Measurements from ENCODE around the gene ZNF25. TPM values are rescaled to one million over a fixed set of nuclear protein-coding genes. Genes with fewer than 3 reads are reported as not detected.

The ZNF25 gene
- total RNA-seq, 1 experiment from 2014 or later: 0.44 TPM

- ATAC-seq (no peak), DNase-seq (ENCODE audit: low spot score) (no peak)
- peaks cover 42% of the 10 kb centered on the region for H3K36me3 Mint-ChIP-seq
- H3K27me3 Mint-ChIP-seq (ENCODE audit: low read depth): peaks cover 3% of the 10 kb centered on the region
- H3K27ac Mint-ChIP-seq: no peak overlapping the region
- H3K9me3 Mint-ChIP-seq: peaks cover 45% of the 10 kb centered on the region
- no peak overlapping the region for H3K4me3 Mint-ChIP-seq
- ChIA-PET POLR2A (no interaction called here), CTCF (no interaction called here)
- H3K4me1 Mint-ChIP-seq: no peaks in the 10 kb centered on the region
- TF ChIP-seq ETV6 (CRISPR knock-in tag; IDR thresholded peaks at IDR 0.05) (no peak), HMGA2 (CRISPR knock-in tag; IDR thresholded peaks at IDR 0.05) (no peak)
Observed at GRCh38 chr10:37992083-37992482, 15.6 kb upstream of the ZNF25 start.

- Mint-ChIP-seq H3K27ac (no peak overlapping the region), H3K9me3 (peaks cover 48% of the 10 kb centered on the region), H3K4me3 (no peak overlapping the region), H3K27me3 (ENCODE audit: low read depth) (peaks cover 3% of the 10 kb centered on the region), H3K4me1 (no peaks in the 10 kb centered on the region), H3K36me3 (peaks cover 45% of the 10 kb centered on the region)
- TF ChIP-seq SP1 (CRISPR knock-in tag; conservative IDR thresholded peaks at IDR 0.05) (no peak), CREB1 (CRISPR knock-in tag; IDR thresholded peaks at IDR 0.05) (no peak), USF2 (CRISPR knock-in tag; IDR thresholded peaks at IDR 0.05) (no peak), ERG (CRISPR knock-in tag; IDR thresholded peaks at IDR 0.05) (no peak), IRF2 (CRISPR knock-in tag; IDR thresholded peaks at IDR 0.05; ENCODE audit: borderline replicate concordance, low read depth) (no peak), ATF2 (CRISPR knock-in tag; IDR thresholded peaks at IDR 0.05; ENCODE audit: borderline replicate concordance, low read depth) (no peak), GTF2I (CRISPR knock-in tag; conservative IDR thresholded peaks at IDR 0.05) (no peak), ZNF138 (CRISPR knock-in tag; conservative IDR thresholded peaks at IDR 0.05) (no peak), ZNF232 (CRISPR knock-in tag; IDR thresholded peaks at IDR 0.05) (no peak), GABPB1 (CRISPR knock-in tag; IDR thresholded peaks at IDR 0.05) (no peak)
- ChIA-PET POLR2A (no interaction called here), CTCF (no interaction called here)
- ATAC-seq (no peak), DNase-seq (ENCODE audit: low spot score) (no peak)
Observed at GRCh38 chr10:37991655-37992054, 15.2 kb upstream of the ZNF25 start.

GRCh38 chr10:37976880-37977203, 395 bp upstream of the ZNF25 start:
- ATAC-seq: no peak
- peaks cover 11% of the 10 kb centered on the region for H3K4me1 Mint-ChIP-seq
- no peak overlapping the region for H3K27ac Mint-ChIP-seq
- H3K27me3 Mint-ChIP-seq (ENCODE audit: low read depth): no peaks in the 10 kb centered on the region
- H3K36me3 Mint-ChIP-seq: peaks cover 18% of the 10 kb centered on the region
- H3K4me3 Mint-ChIP-seq: peak overlapping the region; percentile 82
- ChIA-PET POLR2A (interaction anchor here (0.8 kb wide), 1 partner anchor 33 kb away, joined by 4 read pairs; the partner anchor contains the start of gene ZNF33A), CTCF (interaction anchor here (0.5 to 1.2 kb wide), 8 partner anchors 10 to 361 kb away, joined by 3 to 9 read pairs (median 4); partner anchors contain the start of gene ZNF33A)
- peaks cover 33% of the 10 kb centered on the region for H3K9me3 Mint-ChIP-seq
- no peak for DNase-seq (ENCODE audit: low spot score)
- TF ChIP-seq MXD4 (CRISPR knock-in tag; IDR thresholded peaks at IDR 0.05; ENCODE audit: borderline replicate concordance) (no peak), RORB (CRISPR knock-in tag; IDR thresholded peaks at IDR 0.05) (no peak), FOXP4 (CRISPR knock-in tag; IDR thresholded peaks at IDR 0.05) (no peak), IRF2 (CRISPR knock-in tag; IDR thresholded peaks at IDR 0.05; ENCODE audit: borderline replicate concordance, low read depth) (no peak), NR1H2 (CRISPR knock-in tag; IDR thresholded peaks at IDR 0.05) (no peak), NFATC4 (CRISPR knock-in tag; IDR thresholded peaks at IDR 0.05) (no peak), ATF6 (CRISPR knock-in tag; IDR thresholded peaks at IDR 0.05) (no peak), ZNF416 (CRISPR knock-in tag; IDR thresholded peaks at IDR 0.05) (no peak), PRRX2 (CRISPR knock-in tag; IDR thresholded peaks at IDR 0.05) (no peak), CREB1 (CRISPR knock-in tag; IDR thresholded peaks at IDR 0.05) (no peak), STAT6 (CRISPR knock-in tag; conservative IDR thresholded peaks at IDR 0.05; ENCODE audit: low read depth) (no peak), ZNF671 (CRISPR knock-in tag; IDR thresholded peaks at IDR 0.05) (no peak), SOX15 (CRISPR knock-in tag; IDR thresholded peaks at IDR 0.05) (no peak), IRF1 (CRISPR knock-in tag; IDR thresholded peaks at IDR 0.05) (no peak), ZNF232 (CRISPR knock-in tag; IDR thresholded peaks at IDR 0.05) (no peak)
